Peyer's patch (tissue), 4 donors: ENCODE results near the gene PIK3CD.

Source experiments
- POLR2A ChIP-seq, 2 donors: fragments of 450-650 bp; IDR thresholded peaks; one replicate each; pipeline ENCODE4 v1.5.1; 2017; ENCODE audit warnings: antibody characterized with exemption in 2 of 2, mild to moderate bottlenecking in 2 of 2, moderate library complexity in 2 of 2
- TF ChIP-seq, protein P1 (sequence below), 6 experiments: fragments of 450-650 bp in 4 of 6; fragments of 200-600 bp in 2 of 6; sonication (generic) in 1 of 6; IDR thresholded peaks; one replicate each; pipeline ENCODE4 v1.5.1; 2017 to 2019; ENCODE audit warnings: antibody characterized with exemption in 6 of 6, mild to moderate bottlenecking in 3 of 6, moderate library complexity in 1 of 6

DNA sequence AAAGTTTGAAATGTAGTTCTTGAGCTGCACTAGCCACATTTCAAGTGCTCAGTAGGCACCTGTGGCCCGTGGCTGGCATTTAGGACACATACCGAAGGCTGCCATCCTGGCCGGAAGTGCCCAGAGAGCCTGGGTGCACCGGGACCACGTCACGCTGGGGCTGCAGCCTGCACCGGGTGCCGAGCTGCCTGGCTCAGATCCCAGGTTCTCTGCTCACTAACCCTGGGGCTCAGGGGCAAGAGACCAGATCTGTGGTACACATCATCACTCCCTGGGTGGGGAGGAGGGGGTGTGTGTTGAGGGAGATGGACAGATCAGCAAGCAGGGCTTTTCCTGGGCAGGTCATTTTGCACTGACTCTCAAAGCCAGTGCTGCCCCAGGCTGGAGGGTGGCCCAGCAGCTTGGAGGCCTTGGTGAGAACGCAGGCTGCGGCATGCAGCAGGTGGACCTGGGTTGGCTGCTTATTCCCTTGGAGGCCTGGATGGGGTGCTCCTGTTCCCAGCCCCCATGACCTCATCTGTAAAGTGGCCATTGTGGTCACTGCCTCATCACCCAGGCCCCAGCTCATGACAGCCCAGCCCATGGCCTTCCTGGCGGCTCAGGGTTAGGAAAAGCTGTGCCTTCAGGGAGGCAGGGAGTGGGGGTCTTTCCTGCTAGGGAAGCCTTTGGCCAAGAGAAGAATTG is 39.2 kb upstream of the PIK3CD start:
- TF ChIP-seq, protein P1, sequence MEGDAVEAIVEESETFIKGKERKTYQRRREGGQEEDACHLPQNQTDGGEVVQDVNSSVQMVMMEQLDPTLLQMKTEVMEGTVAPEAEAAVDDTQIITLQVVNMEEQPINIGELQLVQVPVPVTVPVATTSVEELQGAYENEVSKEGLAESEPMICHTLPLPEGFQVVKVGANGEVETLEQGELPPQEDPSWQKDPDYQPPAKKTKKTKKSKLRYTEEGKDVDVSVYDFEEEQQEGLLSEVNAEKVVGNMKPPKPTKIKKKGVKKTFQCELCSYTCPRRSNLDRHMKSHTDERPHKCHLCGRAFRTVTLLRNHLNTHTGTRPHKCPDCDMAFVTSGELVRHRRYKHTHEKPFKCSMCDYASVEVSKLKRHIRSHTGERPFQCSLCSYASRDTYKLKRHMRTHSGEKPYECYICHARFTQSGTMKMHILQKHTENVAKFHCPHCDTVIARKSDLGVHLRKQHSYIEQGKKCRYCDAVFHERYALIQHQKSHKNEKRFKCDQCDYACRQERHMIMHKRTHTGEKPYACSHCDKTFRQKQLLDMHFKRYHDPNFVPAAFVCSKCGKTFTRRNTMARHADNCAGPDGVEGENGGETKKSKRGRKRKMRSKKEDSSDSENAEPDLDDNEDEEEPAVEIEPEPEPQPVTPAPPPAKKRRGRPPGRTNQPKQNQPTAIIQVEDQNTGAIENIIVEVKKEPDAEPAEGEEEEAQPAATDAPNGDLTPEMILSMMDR (IDR thresholded peaks at IDR 0.05) = no peak
- no peak for TF ChIP-seq POLR2A (IDR thresholded peaks at IDR 0.05)
